D341Med (cell line): Measurements from ENCODE around the gene C1orf21.

ENCODE experiments used
- DNase-seq: peaks from one replicate; pipeline ENCODE4 v3.0.0; 2012; ENCODE audit warnings: low spot score

Gene C1orf21

GRCh38 chr1:184387476-184388318 is 868 bp downstream of the C1orf21 start:
- DNase-seq, result peak; percentile 80

GRCh38 chr1:184388319-184388889 is 1.6 kb downstream of the C1orf21 start:
- no peak for DNase-seq

- DNase-seq, result no peak
Observed at GRCh38 chr1:184388971-184389370, 2.1 kb downstream of the C1orf21 start.

- no peak for DNase-seq
Observed at GRCh38 chr1:184389446-184389845, 2.6 kb downstream of the C1orf21 start.

GRCh38 chr1:184390889-184391288 is 4.1 kb downstream of the C1orf21 start:
- no peak for DNase-seq

- no peak for DNase-seq
Observed at GRCh38 chr1:184392067-184392466, 5.2 kb downstream of the C1orf21 start.

GRCh38 chr1:184392779-184393522 is 6.1 kb downstream of the C1orf21 start:
- no peak for DNase-seq

GRCh38 chr1:184393962-184394361 is 7.1 kb downstream of the C1orf21 start:
- no peak for DNase-seq

- DNase-seq, result no peak
Observed at GRCh38 chr1:184395370-184395769, 8.5 kb downstream of the C1orf21 start.

DNA sequence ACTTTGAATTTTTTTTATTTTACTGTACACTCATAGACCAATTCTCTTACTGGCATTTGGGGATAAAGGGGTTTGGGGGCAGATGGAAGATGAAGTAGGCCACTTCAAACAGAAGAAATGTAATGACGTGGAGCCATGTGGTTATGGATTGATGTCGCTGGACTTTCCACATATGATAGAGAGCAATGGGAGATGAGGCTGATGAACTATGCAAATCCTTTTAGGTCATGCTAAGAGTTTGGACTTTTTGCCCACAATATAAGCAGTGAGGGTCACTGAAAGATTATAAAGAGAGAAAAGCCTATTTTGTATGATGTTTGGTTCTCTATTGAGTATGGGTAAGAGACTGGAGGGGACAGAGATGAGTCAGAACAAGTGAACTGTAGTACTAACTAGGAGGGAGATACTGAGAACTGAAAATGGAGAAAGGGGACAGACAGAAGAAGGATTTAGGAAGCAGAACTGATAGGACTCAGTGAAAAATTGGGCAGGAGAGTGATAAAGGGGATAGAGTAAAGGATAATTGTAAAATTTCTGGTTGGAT is 9.2 kb downstream of the C1orf21 start:
- no peak for DNase-seq

- no peak for DNase-seq
Observed at GRCh38 chr1:184399192-184399847, 12.5 kb downstream of the C1orf21 start.

DNA sequence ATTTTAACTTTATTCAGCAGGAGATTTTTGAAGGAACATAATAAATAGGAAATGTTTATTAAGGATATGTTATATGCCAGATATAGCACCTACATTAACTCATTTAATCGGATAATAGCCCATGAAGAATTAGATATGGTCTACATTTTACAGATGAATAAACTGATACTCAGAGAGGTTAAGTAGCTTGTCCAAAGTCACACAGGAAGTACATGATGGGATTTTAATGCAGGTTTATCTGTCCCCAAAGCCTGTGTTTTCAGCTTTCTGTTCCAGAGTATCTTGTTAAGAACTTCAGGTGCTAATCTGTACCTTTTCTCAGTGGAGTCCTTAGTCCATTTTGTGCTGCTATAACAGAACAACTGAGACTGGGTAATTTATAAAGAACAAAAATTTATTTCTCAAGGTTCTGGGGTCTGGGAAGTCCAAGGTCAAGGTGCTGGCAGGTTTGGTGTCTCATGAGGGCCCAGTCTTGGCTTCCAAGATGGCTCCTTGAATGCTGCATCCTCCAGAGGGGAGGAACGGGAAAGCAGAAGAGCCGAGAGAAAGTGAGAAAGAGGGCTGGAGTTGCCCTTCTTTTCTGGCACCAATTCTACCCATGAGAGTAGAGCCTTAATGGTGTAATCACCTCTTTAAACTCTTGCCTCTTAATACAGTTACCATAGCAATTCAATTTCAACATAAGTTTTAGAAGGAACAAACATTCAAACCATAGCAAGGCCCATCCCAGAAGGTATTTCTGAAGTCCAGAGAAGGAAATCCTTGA is 17.3 kb downstream of the C1orf21 start:
- DNase-seq, result no peak

DNA sequence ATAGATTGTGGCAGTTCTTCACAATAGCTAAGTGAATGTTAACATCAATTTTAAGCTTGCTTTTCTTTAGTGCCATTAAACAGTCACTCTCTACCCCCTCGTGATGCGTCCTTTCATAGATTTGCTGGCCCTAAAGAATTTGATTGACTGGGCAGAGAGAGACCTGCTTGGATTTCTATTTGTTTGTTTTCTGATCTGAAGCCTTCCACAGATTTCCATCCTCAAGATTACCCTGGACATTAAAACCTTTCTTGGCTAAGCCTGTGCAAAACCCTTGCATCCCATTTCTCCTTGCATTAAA is 17.8 kb downstream of the C1orf21 start:
- DNase-seq, result no peak

DNA sequence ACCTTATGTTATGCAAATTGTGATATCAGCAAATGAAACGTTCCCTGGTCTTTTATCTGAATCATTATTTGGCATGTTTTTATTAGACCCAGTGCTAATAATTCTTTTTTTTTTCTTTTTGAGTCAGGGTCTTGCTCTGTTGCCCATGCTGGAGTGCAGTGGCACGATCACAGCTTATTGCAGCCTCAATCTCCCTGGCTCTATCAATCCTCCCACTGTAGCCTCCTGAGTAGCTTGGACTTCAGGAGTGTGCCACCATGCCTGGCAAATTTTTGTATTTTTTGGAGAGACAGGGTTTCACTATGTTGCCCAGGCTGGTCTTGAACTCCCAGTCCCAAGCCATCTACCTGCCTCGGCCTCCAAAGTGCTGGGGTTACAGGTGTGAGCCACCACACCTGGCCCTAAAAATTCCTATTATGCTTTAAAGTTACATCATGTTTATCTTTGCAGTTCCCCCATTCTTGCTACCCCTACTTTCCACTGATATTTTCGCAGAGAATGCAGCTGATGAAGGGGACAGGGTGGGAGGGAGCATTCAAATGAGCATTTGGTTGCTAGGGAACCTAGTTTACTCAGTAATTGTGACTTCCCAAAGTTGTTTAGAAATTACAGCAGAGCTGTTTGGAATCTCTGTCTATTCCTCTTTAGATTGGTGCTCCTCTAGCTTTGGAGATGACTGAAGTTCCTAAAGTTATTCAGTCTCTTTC is 18.4 kb downstream of the C1orf21 start:
- no peak for DNase-seq

DNA sequence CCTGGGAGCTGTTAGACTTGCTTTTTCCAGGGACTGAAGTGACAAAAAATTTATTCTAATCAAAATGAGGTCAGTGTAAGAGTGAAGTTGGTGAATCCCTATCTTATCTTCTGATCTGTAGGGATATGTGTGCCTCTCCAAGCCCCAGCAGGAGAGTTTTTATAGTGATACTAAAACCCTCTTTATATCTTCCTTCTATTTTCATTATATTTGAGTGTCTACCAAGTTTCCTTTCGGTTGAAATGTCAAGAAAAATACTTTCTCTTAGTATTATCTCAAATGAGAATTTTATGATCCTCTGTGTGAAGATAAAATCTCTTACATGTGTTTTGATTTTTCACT is 18.9 kb downstream of the C1orf21 start:
- no peak for DNase-seq

DNA sequence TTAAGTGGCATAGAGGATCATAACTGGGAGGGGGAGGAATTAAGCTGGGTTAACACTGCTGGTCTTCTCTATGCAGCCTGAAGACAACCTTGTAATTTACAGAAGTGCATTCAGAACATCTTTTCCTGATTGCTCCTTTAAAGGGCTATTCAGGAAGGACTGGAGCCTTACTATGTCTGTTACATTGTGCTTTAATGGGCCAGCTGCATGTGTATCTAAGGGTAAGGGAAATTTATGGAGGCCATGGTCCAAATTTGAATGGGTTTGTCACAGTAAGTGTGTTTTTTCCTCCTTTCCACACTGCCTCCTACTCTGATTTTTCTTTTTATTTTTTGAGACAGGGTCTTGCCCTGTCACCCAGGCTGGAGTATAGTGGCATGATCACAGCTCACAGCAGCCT is 19.6 kb downstream of the C1orf21 start:
- DNase-seq, result no peak

DNA sequence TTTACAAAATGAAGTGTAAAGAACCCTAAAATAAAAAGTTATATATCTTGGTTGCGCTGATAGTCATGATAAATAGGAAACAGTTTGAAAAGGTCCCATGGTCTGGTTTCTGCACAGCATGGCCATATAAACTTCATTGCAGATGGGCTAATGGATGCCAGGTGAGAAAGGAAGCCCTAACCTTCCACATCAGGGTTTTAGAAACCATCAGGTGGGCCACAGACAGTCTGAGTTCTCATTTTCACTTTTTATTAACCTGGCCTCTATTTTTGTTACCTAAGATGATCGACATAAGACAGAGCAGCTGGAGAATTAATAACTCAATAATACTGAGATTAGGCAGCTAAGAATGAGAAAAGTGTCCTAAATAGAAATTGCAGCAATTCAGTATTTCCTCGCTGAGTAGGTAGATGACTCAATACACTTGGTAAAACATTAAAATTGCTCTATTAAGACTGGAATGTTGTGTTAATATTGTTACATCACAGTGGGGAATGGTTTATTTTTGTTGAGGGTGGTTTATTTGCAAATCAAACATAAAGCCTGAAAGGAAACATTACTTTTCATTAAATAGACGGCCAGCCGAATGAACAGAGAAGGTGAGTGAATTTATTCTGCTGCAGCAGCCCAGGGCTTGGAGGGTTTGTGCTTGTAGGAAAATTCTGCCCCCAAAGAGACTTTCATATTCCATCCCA is 21.1 kb downstream of the C1orf21 start:
- DNase-seq, result no peak

DNA sequence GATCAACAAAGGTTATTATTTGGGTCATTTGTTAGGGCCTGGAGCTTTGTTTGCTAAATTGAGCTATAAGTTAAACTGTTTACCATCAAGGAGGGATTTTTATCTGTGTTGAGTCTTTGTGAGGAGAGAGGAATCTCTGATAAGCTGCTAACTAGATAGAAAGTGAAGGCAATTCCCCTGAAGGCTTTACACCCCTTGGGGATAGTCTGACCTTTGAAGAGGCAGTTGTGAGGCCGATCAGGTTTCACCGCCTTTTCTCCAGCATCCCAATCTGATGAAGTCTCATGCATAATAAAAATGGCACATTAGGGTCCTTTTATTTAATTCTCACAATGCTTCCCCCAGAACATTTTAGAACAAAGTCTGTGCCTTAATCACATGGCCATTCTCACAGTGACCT is 21.8 kb downstream of the C1orf21 start:
- DNase-seq, result no peak

DNA sequence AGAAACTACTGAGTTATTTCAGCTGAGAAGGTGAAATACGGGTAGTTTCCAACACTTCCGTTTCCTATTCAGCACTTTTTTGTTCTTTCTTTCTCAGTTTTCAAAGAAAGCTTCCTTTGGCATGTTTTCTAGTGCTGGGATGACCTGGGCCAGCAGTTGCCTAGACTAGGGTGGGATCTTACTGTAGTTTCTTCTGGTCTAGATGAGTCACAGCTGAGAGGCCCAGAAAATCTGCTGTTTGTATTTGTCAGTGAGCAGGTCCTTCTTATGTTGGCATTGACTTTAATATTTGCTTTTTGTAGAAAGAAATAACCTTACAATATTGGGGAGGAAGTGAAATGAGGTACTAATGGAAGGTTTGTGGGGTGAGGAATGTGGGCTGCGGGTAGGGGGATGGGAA is 22.2 kb downstream of the C1orf21 start:
- DNase-seq, result no peak

GRCh38 chr1:184412472-184412871 is 25.6 kb downstream of the C1orf21 start:
- DNase-seq, result no peak

DNA sequence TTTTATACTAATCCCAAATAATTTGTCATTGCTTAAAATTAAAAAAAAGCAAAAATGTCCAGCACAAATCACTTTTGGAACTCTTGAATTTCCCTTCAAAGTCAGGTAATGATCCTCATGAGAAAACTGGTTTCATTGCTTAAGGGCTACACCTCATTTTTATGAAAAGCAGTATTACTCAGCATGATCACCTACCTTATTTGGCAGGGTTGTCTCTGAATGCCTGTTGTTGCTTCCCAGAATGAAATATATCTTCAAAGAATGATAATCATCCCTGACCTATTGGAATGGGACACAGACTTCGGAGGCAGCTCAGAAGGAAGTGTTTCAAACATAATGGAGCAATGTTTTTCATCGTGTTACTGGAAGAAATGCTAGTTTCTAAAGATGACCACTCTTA is 29.7 kb downstream of the C1orf21 start:
- no peak for DNase-seq
